Naive thymus-derived CD4-positive, alpha-beta T cell (primary cell): ENCODE data around the gene GALNT15. TPM values are rescaled to one million over a fixed set of nuclear protein-coding genes. Genes with fewer than 3 reads are reported as not detected.

Experiments
- ATAC-seq: fragments of 150-1000 bp; cut with Tn5 transposase; 2 replicates; pipeline ENCODE4 v1.10.0; 2021; ENCODE audit warnings: mild to moderate bottlenecking, moderate library complexity
- CTCF ChIA-PET: fragments of 350-600 bp; sonication (Branson Sonifier 250); formaldehyde crosslinking; loops from one replicate; lab custom pipeline; 2021; ENCODE audit warnings: antibody characterized with exemption; lab: Charles Lee
- POLR2A ChIA-PET: fragments of 350-600 bp; sonication (Branson Sonifier 250); formaldehyde crosslinking; loops from one replicate; lab custom pipeline; 2021; ENCODE audit warnings: antibody characterized with exemption, inconsistent platforms; lab: Charles Lee
- DNase-seq, 9 donors: peaks; one replicate each; pipeline versions ENCODE4 v3.0.0 to v3.0.0-alpha.2; 2020 to 2022; ENCODE audit warnings: mixed read lengths in 1 of 9
- H3K27ac ChIP-seq: one replicate; pipeline ENCODE4 v1.7.0; 2013; ENCODE audit warnings: mild to moderate bottlenecking, low read depth, low read length, moderate library complexity
- H3K27me3 ChIP-seq, 2 donors: one replicate each; pipeline ENCODE4 v1.7.0; 2013; ENCODE audit warnings: low read length in 2 of 2, mild to moderate bottlenecking in 2 of 2, moderate library complexity in 2 of 2; ENCODE audit not compliant: control insufficient read depth in 2 of 2, insufficient read depth in 2 of 2
- H3K36me3 ChIP-seq, 3 experiments: 1 replicate in 2 of 3; 2 replicates in 1 of 3; pipeline ENCODE4 v1.7.0; 2013; ENCODE audit warnings: low read length in 3 of 3, mild to moderate bottlenecking in 3 of 3, moderate library complexity in 1 of 3; ENCODE audit not compliant: insufficient read depth in 3 of 3, control insufficient read depth in 2 of 3
- H3K4me1 ChIP-seq, 2 donors: one replicate each; pipeline ENCODE4 v1.7.0; 2013; ENCODE audit warnings: low read length in 2 of 2, mild to moderate bottlenecking in 2 of 2, moderate library complexity in 1 of 2; ENCODE audit not compliant: control insufficient read depth in 2 of 2, insufficient read depth in 2 of 2
- H3K4me3 ChIP-seq: 2 replicates; pipeline ENCODE4 v1.7.0; 2013; ENCODE audit warnings: mild to moderate bottlenecking, low read length
- H3K9me3 ChIP-seq, 3 experiments: 1 replicate in 2 of 3; 2 replicates in 1 of 3; pipeline ENCODE4 v1.7.0; 2013; ENCODE audit warnings: low read length in 3 of 3; ENCODE audit not compliant: control insufficient read depth in 2 of 3
- H3K27ac Mint-ChIP-seq, 9 donors: one replicate each; pipeline ENCODE4 v1.8.0; 2020 to 2022; ENCODE audit warnings: mixed read lengths in 9 of 9, mild to moderate bottlenecking in 8 of 9, moderate library complexity in 5 of 9, inconsistent platforms in 2 of 9
- H3K27me3 Mint-ChIP-seq, 5 donors: one replicate each; pipeline ENCODE4 v1.8.0; 2021 to 2022; ENCODE audit warnings: mixed read lengths in 5 of 5, mild to moderate bottlenecking in 1 of 5
- H3K36me3 Mint-ChIP-seq, 5 donors: one replicate each; pipeline ENCODE4 v1.8.0; 2020 to 2022; ENCODE audit warnings: mixed read lengths in 5 of 5, mild to moderate bottlenecking in 3 of 5, inconsistent platforms in 1 of 5
- H3K4me1 Mint-ChIP-seq, 7 donors: one replicate each; pipeline ENCODE4 v1.8.0; 2020 to 2022; ENCODE audit warnings: mixed read lengths in 7 of 7, mild to moderate bottlenecking in 3 of 7, inconsistent platforms in 1 of 7
- H3K4me3 Mint-ChIP-seq, 10 donors: one replicate each; pipeline ENCODE4 v1.8.0; 2020 to 2022; ENCODE audit warnings: mild to moderate bottlenecking in 10 of 10, mixed read lengths in 10 of 10, moderate library complexity in 6 of 10, inconsistent platforms in 2 of 10
- H3K9me3 Mint-ChIP-seq, 11 donors: one replicate each; pipeline ENCODE4 v1.8.0; 2020 to 2022; ENCODE audit warnings: mixed read lengths in 11 of 11, mild to moderate bottlenecking in 4 of 11, inconsistent platforms in 1 of 11, moderate library complexity in 1 of 11
- intact Hi-C, 2 donors: fragments of 100-400 bp; cut with micrococcal nuclease; formaldehyde crosslinking; loops; one replicate each; pipeline ENCODE4 v1.15.1; 2023
- polyA plus RNA-seq, 2 donors: library from polyadenylated mRNA; unstranded; fragments of 300-500 nt; fragmentation: Illumina TruSeq; gene quantifications; one replicate each; pipeline ENCODE4 v1.2.3, GENCODE V29; 2021
- total RNA-seq, 6 experiments: library from RNA in 5 of 6; stranded (reverse) in 5 of 6; gene quantifications; 1 replicate in 5 of 6; 2 replicates in 1 of 6; pipeline ENCODE4 v1.2.3 and lab custom pipeline; 2021 to 2026

The GALNT15 gene
- total and polyA plus RNA-seq, 7 experiments from 2014 or later: 0.46 TPM; not detected in 6

- H3K27ac ChIP-seq: no peak overlapping the region
- Mint-ChIP-seq H3K27ac (no peak overlapping the region), H3K4me3 (no peak overlapping the region), H3K36me3 (peaks cover 0 to 4% (median 0%) of the 10 kb centered on the region in 5 donors), H3K9me3 (peaks cover 0 to 3% (median 0%) of the 10 kb centered on the region in 11 donors), H3K27me3 (peaks cover 0 to 5% (median 4%) of the 10 kb centered on the region in 5 donors), H3K4me1 (peaks cover 0 to 14% (median 0%) of the 10 kb centered on the region in 7 donors)
- H3K36me3 ChIP-seq: no peaks in the 10 kb centered on the region
- ATAC-seq: no peak
- DNase-seq: no peak
- H3K9me3 ChIP-seq: no peaks in the 10 kb centered on the region
- ChIA-PET CTCF (no interaction called here), POLR2A (no interaction called here)
- intact Hi-C loops: no loop called here
- no peak overlapping the region for H3K4me3 ChIP-seq
- no peaks in the 10 kb centered on the region for H3K4me1 ChIP-seq
- no peaks in the 10 kb centered on the region for H3K27me3 ChIP-seq
Measured at GRCh38 chr3:16236030-16236639, 61.7 kb downstream of the GALNT15 start.

- intact Hi-C loops: no loop called here
- CTCF ChIA-PET: interaction anchor here (0.7 kb wide), 1 partner anchor 1029 kb away, joined by 4 read pairs; no protein-coding TSS in a partner anchor
- peaks cover 0 to 3% (median 0%) of the 10 kb centered on the region in 11 donors for H3K9me3 Mint-ChIP-seq
Measured at GRCh38 chr3:16236856-16237393, 62.4 kb downstream of the GALNT15 start.

GRCh38 chr3:16239086-16239770, 64.7 kb downstream of the GALNT15 start:
- Mint-ChIP-seq H3K9me3 (no peaks in the 10 kb centered on the region), H3K27me3 (peaks cover 0 to 3% (median 0%) of the 10 kb centered on the region in 5 donors), H3K4me1 (peaks cover 0 to 24% (median 0%) of the 10 kb centered on the region in 7 donors), H3K27ac (no peak overlapping the region), H3K4me3 (no peak overlapping the region), H3K36me3 (no peaks in the 10 kb centered on the region)
- intact Hi-C loops: no loop called here
- ATAC-seq: no peak
- POLR2A ChIA-PET: no interaction called here
- H3K4me3 ChIP-seq: no peak overlapping the region
- no peak overlapping the region for H3K27ac ChIP-seq
- H3K27me3 ChIP-seq: no peaks in the 10 kb centered on the region
- no peaks in the 10 kb centered on the region for H3K4me1 ChIP-seq
- H3K9me3 ChIP-seq: no peaks in the 10 kb centered on the region
- DNase-seq: no peak
- CTCF ChIA-PET: no interaction called here
- no peaks in the 10 kb centered on the region for H3K36me3 ChIP-seq

More at GRCh38 chr3:16236856-16237393, 62.4 kb downstream of the GALNT15 start:
- Histone ChIP-seq H3K27me3 (no peaks in the 10 kb centered on the region), H3K27ac (no peak overlapping the region), H3K4me3 (no peak overlapping the region), H3K36me3 (no peaks in the 10 kb centered on the region), H3K4me1 (no peaks in the 10 kb centered on the region), H3K9me3 (no peaks in the 10 kb centered on the region)
- ATAC-seq (no peak), DNase-seq (no peak)
- H3K27ac Mint-ChIP-seq: no peak overlapping the region
- H3K4me1 Mint-ChIP-seq: peaks cover 0 to 14% (median 0%) of the 10 kb centered on the region in 7 donors
- H3K4me3 Mint-ChIP-seq: no peak overlapping the region
- H3K27me3 Mint-ChIP-seq: peaks cover 0 to 5% (median 4%) of the 10 kb centered on the region in 5 donors
- H3K36me3 Mint-ChIP-seq: peaks cover 0 to 4% (median 0%) of the 10 kb centered on the region in 5 donors
- POLR2A ChIA-PET: no interaction called here

GRCh38 chr3:16239780-16240179, 65.3 kb downstream of the GALNT15 start:
- ATAC-seq (no peak), DNase-seq (no peak)
- no peaks in the 10 kb centered on the region for H3K4me1 ChIP-seq
- intact Hi-C loops: no loop called here
- ChIA-PET CTCF (no interaction called here), POLR2A (no interaction called here)
- H3K27me3 ChIP-seq: no peaks in the 10 kb centered on the region
- Mint-ChIP-seq H3K4me1 (peaks cover 0 to 25% (median 0%) of the 10 kb centered on the region in 7 donors), H3K27ac (no peak overlapping the region), H3K9me3 (no peaks in the 10 kb centered on the region), H3K36me3 (no peaks in the 10 kb centered on the region), H3K4me3 (no peak overlapping the region), H3K27me3 (no peaks in the 10 kb centered on the region)
- no peak overlapping the region for H3K27ac ChIP-seq
- no peaks in the 10 kb centered on the region for H3K36me3 ChIP-seq
- no peaks in the 10 kb centered on the region for H3K9me3 ChIP-seq
- no peak overlapping the region for H3K4me3 ChIP-seq

GRCh38 chr3:16240229-16241023, 65.9 kb downstream of the GALNT15 start:
- H3K4me1 Mint-ChIP-seq: peaks cover 0 to 29% (median 0%) of the 10 kb centered on the region in 7 donors
- no peak for DNase-seq

GRCh38 chr3:16241225-16241624, 66.7 kb downstream of the GALNT15 start:
- Histone ChIP-seq H3K36me3 (no peaks in the 10 kb centered on the region), H3K9me3 (no peaks in the 10 kb centered on the region), H3K4me3 (no peak overlapping the region), H3K27ac (no peak overlapping the region), H3K27me3 (no peaks in the 10 kb centered on the region), H3K4me1 (no peaks in the 10 kb centered on the region)
- Mint-ChIP-seq H3K9me3 (no peaks in the 10 kb centered on the region), H3K4me1 (peaks cover 0 to 35% (median 0%) of the 10 kb centered on the region in 7 donors), H3K36me3 (no peaks in the 10 kb centered on the region), H3K4me3 (no peak overlapping the region), H3K27ac (no peak overlapping the region), H3K27me3 (no peaks in the 10 kb centered on the region)
- no peak for DNase-seq
- ChIA-PET CTCF (no interaction called here), POLR2A (no interaction called here)
- intact Hi-C loops: no loop called here
- no peak for ATAC-seq

More at GRCh38 chr3:16240229-16241023, 65.9 kb downstream of the GALNT15 start:
- peak overlapping the region in 1 of 9 donors; percentile 28 for H3K27ac Mint-ChIP-seq
- Histone ChIP-seq H3K36me3 (no peaks in the 10 kb centered on the region), H3K27me3 (no peaks in the 10 kb centered on the region), H3K4me1 (no peaks in the 10 kb centered on the region), H3K9me3 (no peaks in the 10 kb centered on the region), H3K27ac (no peak overlapping the region), H3K4me3 (no peak overlapping the region)
- ChIA-PET POLR2A (no interaction called here), CTCF (no interaction called here)
- H3K9me3 Mint-ChIP-seq: no peaks in the 10 kb centered on the region
- no peak for ATAC-seq
- intact Hi-C loops: no loop called here
- no peaks in the 10 kb centered on the region for H3K27me3 Mint-ChIP-seq
- no peak overlapping the region for H3K4me3 Mint-ChIP-seq
- H3K36me3 Mint-ChIP-seq: no peaks in the 10 kb centered on the region
